Upper lobe of left lung (tissue), 4 donors: Measurements from ENCODE around the gene DPH6.

Experiments used
- CTCF ChIP-seq, 6 experiments: fragments of 450-650 bp in 4 of 6; fragments of 200-600 bp in 2 of 6; sonication (generic) in 2 of 6; IDR thresholded peaks; one replicate each; pipeline ENCODE4 v1.5.1; 2016 to 2019; ENCODE audit warnings: antibody characterized with exemption in 6 of 6
- POLR2A ChIP-seq, 4 donors: fragments of 450-650 bp; IDR thresholded peaks; one replicate each; pipeline ENCODE4 v1.5.1; 2016 to 2017; ENCODE audit warnings: antibody characterized with exemption in 4 of 4, mild to moderate bottlenecking in 2 of 4
- POLR2AphosphoS5 ChIP-seq, 2 donors: sonication (generic); formaldehyde crosslinking; IDR thresholded peaks; one replicate each; pipeline ENCODE4 v1.5.1; 2017; ENCODE audit warnings: antibody characterized with exemption in 2 of 2

GRCh38 chr15:35442742-35443141, 103.2 kb downstream of the DPH6 start:
- no peak for TF ChIP-seq CTCF (IDR thresholded peaks at IDR 0.05)
- TF ChIP-seq POLR2A (IDR thresholded peaks at IDR 0.05): no peak
- no peak for TF ChIP-seq POLR2AphosphoS5 (IDR thresholded peaks at IDR 0.05)
